ENCODE results near the gene COL15A1.
"Not testable (repeated sequence)": the region's sequence is repeated elsewhere in the genome, so short reads cannot be mapped to it uniquely, and the experiment has no call there.

The COL15A1 gene

DNA sequence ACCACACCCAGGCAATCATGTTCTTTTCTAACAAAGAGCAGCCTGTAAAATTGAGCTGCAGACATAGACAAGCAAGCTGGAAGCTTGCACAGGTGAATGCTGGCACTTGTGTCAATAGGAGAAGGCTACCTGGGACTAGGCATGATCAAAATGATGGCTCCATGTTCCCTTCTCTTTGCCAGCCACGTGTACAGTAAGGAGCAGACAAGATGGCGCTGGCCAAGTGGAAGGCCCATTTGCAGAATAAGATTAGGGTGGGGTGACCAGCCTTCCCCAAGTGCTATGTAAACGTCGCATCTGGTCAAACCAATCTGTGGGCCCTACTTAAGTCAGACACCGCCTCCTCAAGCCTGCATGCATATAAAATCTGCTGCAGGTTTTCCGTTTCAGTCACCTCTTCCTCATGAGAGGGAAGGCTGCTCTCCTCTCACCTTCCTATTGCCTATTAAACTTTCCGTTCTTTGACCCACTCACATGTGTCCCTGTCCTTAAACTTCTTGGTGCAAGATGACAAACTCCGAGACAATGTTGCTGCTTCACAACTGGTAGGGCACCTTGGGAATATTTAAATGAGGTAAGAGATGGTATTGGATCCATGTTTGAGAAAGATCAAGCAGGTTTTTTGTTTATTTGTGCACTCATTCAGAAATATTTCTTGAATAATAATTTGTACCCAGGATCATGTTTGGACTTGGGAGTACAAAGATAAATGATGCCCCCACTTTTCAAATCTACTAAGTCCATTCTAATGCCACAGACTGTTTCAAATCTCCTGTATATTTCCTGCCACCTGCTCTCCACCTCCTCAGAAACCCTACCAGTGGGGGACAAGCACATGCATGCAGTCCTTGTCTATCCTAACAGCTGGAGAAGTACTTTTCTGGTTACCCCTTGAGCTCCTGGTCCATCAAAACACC, 130.5 kb downstream of the COL15A1 start:
- FAIRE-seq (no peak), DNase-seq (ENCODE audit: insufficient read length, low spot score) (no peak)

GRCh38 chr9:99074902-99075245, 131.2 kb downstream of the COL15A1 start:
- FAIRE-seq (no peak), DNase-seq (ENCODE audit: insufficient read length, low spot score) (no peak)

GRCh38 chr9:99075246-99075912, 131.7 kb downstream of the COL15A1 start:
- no peak for FAIRE-seq
- DNase-seq (ENCODE audit: insufficient read length, low spot score), result peak; percentile 53

GRCh38 chr9:99076030-99076429, 132.3 kb downstream of the COL15A1 start:
- no peak for FAIRE-seq
- no peak for DNase-seq (ENCODE audit: insufficient read length, low spot score)

- FAIRE-seq (no peak), DNase-seq (ENCODE audit: insufficient read length, low spot score) (no peak)
These were observed 132.9 kb downstream of the COL15A1 start for GRCh38 chr9:99076483-99077171.

DNA sequence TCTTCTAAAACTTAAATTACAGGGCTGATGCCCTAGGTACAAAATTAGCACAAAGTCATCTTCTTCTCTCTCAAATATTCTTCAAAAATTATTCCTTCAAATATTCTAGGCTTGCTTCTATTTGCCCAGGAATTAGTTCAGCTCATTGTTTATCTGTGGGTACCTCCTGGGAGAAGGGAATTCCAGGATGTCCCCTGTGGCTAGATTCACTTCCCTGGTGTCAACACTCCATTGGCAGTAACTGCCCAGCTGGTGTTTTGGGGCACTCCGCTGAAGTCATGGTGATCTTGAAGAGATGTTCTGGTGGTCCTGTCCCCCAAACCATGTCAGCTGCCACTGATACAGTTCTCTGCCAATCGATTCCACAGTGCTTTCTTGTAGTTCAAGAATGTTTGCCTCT, 135.0 kb downstream of the COL15A1 start:
- FAIRE-seq, result no peak
- DNase-seq (ENCODE audit: insufficient read length, low spot score), result no peak

GRCh38 chr9:99079542-99079941, 135.8 kb downstream of the COL15A1 start:
- DNase-seq (ENCODE audit: insufficient read length, low spot score) (no peak), FAIRE-seq (no peak)

GRCh38 chr9:99083051-99083450, 139.3 kb downstream of the COL15A1 start:
- DNase-seq (ENCODE audit: insufficient read length, low spot score) (no peak), FAIRE-seq (no peak)

- DNase-seq (ENCODE audit: insufficient read length, low spot score), result no peak
These were observed 142.5 kb downstream of the COL15A1 start for GRCh38 chr9:99085949-99086948.

GRCh38 chr9:99087462-99087861, 143.8 kb downstream of the COL15A1 start:
- FAIRE-seq, result no peak

More at GRCh38 chr9:99085949-99086948, 142.5 kb downstream of the COL15A1 start:
- FAIRE-seq, result no peak

DNA sequence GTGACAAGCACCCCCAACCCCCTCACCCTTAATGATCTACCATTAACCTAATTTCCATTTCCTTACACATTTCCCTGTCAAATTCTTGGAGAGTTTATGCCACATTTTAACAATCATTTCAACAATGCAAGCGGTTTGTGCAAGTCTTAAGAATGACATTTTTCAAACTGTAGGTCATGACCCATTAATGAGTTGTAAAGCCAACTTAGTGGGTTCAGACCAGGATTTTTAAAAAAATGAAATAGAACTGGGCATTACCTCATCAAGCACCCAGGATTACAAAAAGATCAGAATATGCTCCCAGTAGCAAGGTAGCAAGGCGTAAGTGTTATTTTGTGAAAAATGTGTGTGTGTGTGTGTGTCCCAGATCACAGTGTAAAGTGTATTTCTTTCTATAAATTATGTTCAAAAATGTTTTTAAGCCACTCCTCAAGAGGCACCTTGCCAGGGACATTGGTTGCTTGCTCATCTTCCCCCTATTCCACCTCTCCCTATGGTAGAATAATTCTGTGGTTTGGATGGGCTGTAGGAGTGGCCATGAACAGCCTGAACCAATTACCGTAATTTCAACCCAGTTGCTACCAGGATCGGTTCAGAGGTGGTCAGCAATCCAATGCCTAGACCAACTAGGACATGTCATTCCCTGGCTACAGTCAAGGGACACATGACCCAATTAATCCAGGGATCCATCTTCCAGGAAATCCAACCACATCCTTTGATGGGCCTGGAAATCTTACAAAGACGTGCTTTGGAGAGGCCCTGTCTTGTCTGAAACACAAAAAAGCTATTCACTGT, 146.8 kb downstream of the COL15A1 start:
- DNase-seq (ENCODE audit: insufficient read length, low spot score) (no peak), FAIRE-seq (no peak)

More at GRCh38 chr9:99087462-99087861, 143.8 kb downstream of the COL15A1 start:
- no peak for DNase-seq (ENCODE audit: insufficient read length, low spot score)

- no peak for FAIRE-seq
These were observed 149.2 kb downstream of the COL15A1 start for GRCh38 chr9:99092643-99093491.

DNA sequence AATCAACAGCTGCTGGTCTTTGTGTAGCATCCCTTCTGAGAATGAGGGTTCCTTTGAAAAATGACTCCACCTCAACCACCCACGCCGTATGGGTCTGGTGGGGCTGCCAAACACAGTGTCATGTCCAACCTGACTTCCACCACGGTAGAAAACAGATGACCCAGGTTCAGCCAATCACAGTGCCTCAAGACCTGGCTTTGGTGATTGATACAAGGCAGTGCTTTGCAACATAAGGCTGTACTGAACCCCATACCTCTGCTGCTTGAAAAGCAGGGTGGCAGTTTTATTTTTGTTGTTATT, 149.7 kb downstream of the COL15A1 start:
- no peak for DNase-seq (ENCODE audit: insufficient read length, low spot score)
- FAIRE-seq, result no peak

More at GRCh38 chr9:99092643-99093491, 149.2 kb downstream of the COL15A1 start:
- no peak for DNase-seq (ENCODE audit: insufficient read length, low spot score)

DNA sequence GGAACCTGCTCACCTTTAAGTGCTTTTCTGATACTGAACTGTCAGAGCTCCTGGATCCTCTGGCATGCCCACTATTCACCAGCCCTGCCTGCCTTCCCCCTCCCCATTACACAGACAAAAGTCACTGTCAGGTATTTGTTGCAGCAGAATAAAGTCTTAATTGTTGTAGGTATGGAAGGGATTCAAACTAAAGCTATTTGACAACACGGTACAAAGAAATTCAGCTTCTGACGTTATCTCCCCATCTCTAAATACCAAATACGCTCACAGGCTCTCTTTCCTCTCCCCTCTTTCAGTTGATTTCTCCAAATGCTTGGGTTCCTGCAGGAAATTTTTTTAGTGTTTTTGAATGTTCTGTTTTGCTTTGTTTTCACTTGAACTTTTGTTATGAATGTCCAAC, 151.9 kb downstream of the COL15A1 start:
- FAIRE-seq (no peak), DNase-seq (ENCODE audit: insufficient read length, low spot score) (no peak)

DNA sequence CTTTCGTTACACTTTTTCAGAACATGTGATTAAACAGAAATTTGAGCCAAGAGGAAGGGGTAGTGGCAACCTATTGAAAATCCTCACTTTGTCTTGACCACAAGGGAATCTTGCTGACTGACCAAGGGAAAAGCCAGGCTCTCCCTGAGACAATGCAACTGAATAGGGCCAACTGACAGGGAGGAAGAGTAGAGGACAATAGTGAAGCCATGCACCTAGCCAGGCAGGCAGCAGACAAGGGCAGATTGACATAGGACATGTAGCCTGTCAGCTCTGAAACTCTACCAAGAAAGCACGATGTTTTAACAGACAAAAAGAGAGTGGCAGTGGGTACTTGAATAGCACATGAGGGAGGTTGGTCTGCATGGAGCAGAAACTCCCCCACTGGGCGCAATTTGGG, 152.7 kb downstream of the COL15A1 start:
- DNase-seq (ENCODE audit: insufficient read length, low spot score) (no peak), FAIRE-seq (no peak)

GRCh38 chr9:99099806-99100585, 156.3 kb downstream of the COL15A1 start:
- FAIRE-seq; DNase-seq (ENCODE audit: insufficient read length, low spot score): not testable (repeated sequence)

DNA sequence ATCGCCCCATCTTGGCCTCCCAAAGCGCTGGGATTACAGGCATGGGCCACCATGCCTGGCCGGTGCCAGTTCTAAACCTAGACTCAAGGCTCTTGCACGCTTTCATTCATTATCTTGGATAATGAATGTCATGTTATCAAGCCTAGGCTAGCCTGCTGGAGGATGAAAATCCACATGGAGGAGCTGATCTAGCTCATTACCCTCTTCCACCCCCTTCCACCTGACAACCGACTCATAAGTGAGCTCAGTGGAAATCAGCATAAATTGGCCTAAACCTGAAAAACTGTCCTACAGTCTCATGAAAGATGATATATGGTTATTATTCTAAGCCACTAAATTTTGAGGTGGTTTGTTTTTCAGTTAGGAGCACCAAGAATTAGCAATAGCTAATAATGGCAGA, 157.6 kb downstream of the COL15A1 start:
- FAIRE-seq (no peak), DNase-seq (ENCODE audit: insufficient read length, low spot score) (no peak)

DNA sequence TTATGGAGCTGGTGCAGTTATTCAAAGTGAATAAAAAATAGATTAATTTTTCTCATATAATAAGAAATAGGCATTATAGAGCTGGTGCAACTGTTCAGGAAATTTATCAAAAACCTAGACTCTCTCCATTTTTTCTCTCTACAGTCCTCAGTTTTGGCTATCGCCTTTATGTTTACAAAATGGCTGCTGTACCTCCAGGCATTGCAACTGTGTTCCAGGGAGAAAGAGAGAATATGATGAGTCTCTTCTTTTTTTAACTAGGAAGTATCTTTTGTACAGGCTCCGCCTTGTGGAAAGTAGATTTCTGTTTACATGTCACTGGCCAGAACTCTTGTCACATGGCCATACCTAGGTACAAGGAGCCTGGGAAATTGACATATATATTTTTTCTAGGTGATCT, 158.1 kb downstream of the COL15A1 start:
- DNase-seq (ENCODE audit: insufficient read length, low spot score) (no peak), FAIRE-seq (no peak)

Measured in HTR-8/SVneo (cell line).